Fibroblast of lung (primary cell): Measurements from ENCODE around the gene GVQW3.

Experiments used
- EZH2 ChIP-seq: IDR thresholded peaks from 2 replicates; pipeline ENCODE4 v1.5.1; 2012; ENCODE audit warnings: low read length, control low read depth, mild to moderate bottlenecking; ENCODE audit errors: missing control alignments
- TF ChIP-seq, protein P1 (sequence below), 2 donors: IDR thresholded peaks in 1 of 2; conservative IDR thresholded peaks in 1 of 2; 1 replicate in 1 of 2; 2 replicates in 1 of 2; pipeline ENCODE4 v1.5.1; 2011 to 2012; ENCODE audit warnings: low read length in 2 of 2, control low read depth in 1 of 2, inconsistent platforms in 1 of 2, low read depth in 1 of 2, mild to moderate bottlenecking in 1 of 2

DNA sequence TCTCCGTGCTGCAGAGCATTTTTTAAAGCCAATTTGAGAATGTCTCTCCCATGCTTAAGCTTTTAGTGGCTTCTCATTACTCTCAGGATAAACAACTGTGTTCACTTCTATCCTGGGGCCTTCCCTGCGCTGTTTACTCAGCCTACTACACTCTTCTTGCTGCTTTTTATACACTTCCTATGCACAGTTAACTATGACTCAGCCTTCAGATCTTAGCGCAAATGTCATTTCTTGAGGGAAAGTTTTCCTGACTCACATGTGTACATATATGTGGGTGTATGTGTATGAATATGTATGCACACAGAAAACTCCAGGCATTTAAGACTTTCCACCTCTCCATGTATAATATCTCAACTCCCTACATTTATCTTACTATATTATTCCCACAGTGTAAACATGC lies 10.0 kb upstream of the GVQW3 start:
- TF ChIP-seq, protein P1, sequence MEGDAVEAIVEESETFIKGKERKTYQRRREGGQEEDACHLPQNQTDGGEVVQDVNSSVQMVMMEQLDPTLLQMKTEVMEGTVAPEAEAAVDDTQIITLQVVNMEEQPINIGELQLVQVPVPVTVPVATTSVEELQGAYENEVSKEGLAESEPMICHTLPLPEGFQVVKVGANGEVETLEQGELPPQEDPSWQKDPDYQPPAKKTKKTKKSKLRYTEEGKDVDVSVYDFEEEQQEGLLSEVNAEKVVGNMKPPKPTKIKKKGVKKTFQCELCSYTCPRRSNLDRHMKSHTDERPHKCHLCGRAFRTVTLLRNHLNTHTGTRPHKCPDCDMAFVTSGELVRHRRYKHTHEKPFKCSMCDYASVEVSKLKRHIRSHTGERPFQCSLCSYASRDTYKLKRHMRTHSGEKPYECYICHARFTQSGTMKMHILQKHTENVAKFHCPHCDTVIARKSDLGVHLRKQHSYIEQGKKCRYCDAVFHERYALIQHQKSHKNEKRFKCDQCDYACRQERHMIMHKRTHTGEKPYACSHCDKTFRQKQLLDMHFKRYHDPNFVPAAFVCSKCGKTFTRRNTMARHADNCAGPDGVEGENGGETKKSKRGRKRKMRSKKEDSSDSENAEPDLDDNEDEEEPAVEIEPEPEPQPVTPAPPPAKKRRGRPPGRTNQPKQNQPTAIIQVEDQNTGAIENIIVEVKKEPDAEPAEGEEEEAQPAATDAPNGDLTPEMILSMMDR (conservative IDR thresholded peaks at IDR 0.05 in 1 of 2, IDR thresholded peaks at IDR 0.05 in 1 of 2; ENCODE audit: low read depth in 1 of 2, low read length in 2 of 2) = no peak
- TF ChIP-seq EZH2 = no peak
